Measurements from ENCODE around the gene IYD.

Gene IYD

GRCh38 chr6:150394899-150395295 lies 26.1 kb downstream of the IYD start:
- no peak for DNase-seq (ENCODE audit: low spot score)

GRCh38 chr6:150395388-150396009 lies 26.7 kb downstream of the IYD start:
- peak; percentile 36 for DNase-seq (ENCODE audit: low spot score)

GRCh38 chr6:150403458-150404246 lies 34.8 kb downstream of the IYD start:
- no peak for DNase-seq (ENCODE audit: low spot score)

GRCh38 chr6:150406948-150407347 lies 38.1 kb downstream of the IYD start:
- DNase-seq (ENCODE audit: low spot score), result no peak

GRCh38 chr6:150408842-150409241 lies 40.0 kb downstream of the IYD start:
- DNase-seq (ENCODE audit: low spot score), result no peak

- peak; percentile 14 for DNase-seq (ENCODE audit: low spot score)
Measured at GRCh38 chr6:150409576-150410066, 40.8 kb downstream of the IYD start.

GRCh38 chr6:150410399-150410798 lies 41.6 kb downstream of the IYD start:
- no peak for DNase-seq (ENCODE audit: low spot score)

- DNase-seq (ENCODE audit: low spot score), result no peak
Measured at GRCh38 chr6:150410906-150411305, 42.1 kb downstream of the IYD start.

- DNase-seq (ENCODE audit: low spot score), result no peak
Measured at GRCh38 chr6:150412221-150412620, 43.4 kb downstream of the IYD start.

GRCh38 chr6:150413198-150413597 lies 44.4 kb downstream of the IYD start:
- no peak for DNase-seq (ENCODE audit: low spot score)

- no peak for DNase-seq (ENCODE audit: low spot score)
Measured at GRCh38 chr6:150413781-150414281, 45.0 kb downstream of the IYD start.

- DNase-seq (ENCODE audit: low spot score), result no peak
Measured at GRCh38 chr6:150416128-150416527, 47.3 kb downstream of the IYD start.

GRCh38 chr6:150417250-150417649 lies 48.4 kb downstream of the IYD start:
- DNase-seq (ENCODE audit: low spot score), result no peak

GRCh38 chr6:150417899-150418826 lies 49.4 kb downstream of the IYD start:
- peak; percentile 71 for DNase-seq (ENCODE audit: low spot score)

- peak; percentile 33 for DNase-seq (ENCODE audit: low spot score)
Measured at GRCh38 chr6:150418827-150419594, 50.2 kb downstream of the IYD start.

- no peak for DNase-seq (ENCODE audit: low spot score)
Measured at GRCh38 chr6:150420428-150420827, 51.6 kb downstream of the IYD start.

GRCh38 chr6:150420926-150421325 lies 52.1 kb downstream of the IYD start:
- no peak for DNase-seq (ENCODE audit: low spot score)

GRCh38 chr6:150425508-150425907 lies 56.7 kb downstream of the IYD start:
- DNase-seq (ENCODE audit: low spot score), result no peak

GRCh38 chr6:150426198-150426597 lies 57.4 kb downstream of the IYD start:
- DNase-seq (ENCODE audit: low spot score), result no peak

- DNase-seq (ENCODE audit: low spot score), result no peak
Measured at GRCh38 chr6:150427037-150427602, 58.3 kb downstream of the IYD start.

- DNase-seq (ENCODE audit: low spot score), result no peak
Measured at GRCh38 chr6:150427843-150428242, 59.0 kb downstream of the IYD start.

Measured in globus pallidus (tissue), 1 donor.